HCT116 (cell line): Measurements from ENCODE around the gene TMX3. TPM values are rescaled to one million over a fixed set of nuclear protein-coding genes. Genes with fewer than 3 reads are reported as not detected.

Experiments used
- ATAC-seq: fragments of 200-7000 bp; cut with Tn5 transposase; 2 replicates; pipeline ENCODE4 v1.9.1; 2020; ENCODE audit warnings: mild to moderate bottlenecking, moderate library complexity
- BruUV-seq: library from RNA; stranded (reverse); fragments of 400-500 nt; replicated peaks from 2 replicates; lab custom pipeline; 2021; lab: Mats Ljungman, UMichigan
- CTCF ChIA-PET: fragments of 300-600 bp; sonication (Branson Sonifier 250); formaldehyde crosslinking; loops from one replicate; lab custom pipeline; 2021; ENCODE audit warnings: antibody characterized with exemption; lab: Charles Lee
- POLR2A ChIA-PET: fragments of 300-600, 350-600 bp; sonication (Branson Sonifier 250); formaldehyde crosslinking; loops from one replicate; lab custom pipeline; 2021; ENCODE audit warnings: antibody characterized with exemption; lab: Charles Lee
- RAD21 ChIA-PET, 2 experiments: fragments of 300-600 bp; sonication (Branson Sonifier 250); formaldehyde crosslinking; loops; one replicate each; lab custom pipeline; 2023; ENCODE audit warnings: low total read pairs in 2 of 2; ENCODE audit not compliant: uncharacterized antibody in 2 of 2, unreplicated experiment in 2 of 2, low non-redundant PET in 1 of 2; lab: Charles Lee
- DNase-seq: peaks from one replicate; pipeline ENCODE4 v3.0.0-alpha.2; 2010; ENCODE audit warnings: low read depth, low spot score
- H2AFZ ChIP-seq: fragments of 200-600 bp; shearing (Covaris generic), sonication (generic); 2 replicates; pipeline ENCODE4 v1.6.1; 2017; ENCODE audit warnings: low read depth, mixed run types, mixed read lengths, antibody characterized with exemption, low read length; ENCODE audit not compliant: poor library complexity, severe bottlenecking
- H3K27ac ChIP-seq: 2 replicates; pipeline ENCODE4 v1.5.1; 2012; ENCODE audit warnings: low read depth, low read length
- H3K27me3 ChIP-seq: fragments of 200-600 bp; sonication (generic); 2 replicates; pipeline ENCODE4 v1.6.1; 2016; ENCODE audit warnings: mixed run types, low read length, mixed read lengths; ENCODE audit not compliant: insufficient read depth
- H3K36me3 ChIP-seq, 2 experiments: fragments of 200-500 bp in 1 of 2; fragments of 200-600 bp in 1 of 2; sonication (Bioruptor generic) in 1 of 2; sonication (generic) in 1 of 2; 2 replicates each; pipeline versions ENCODE4 v1.5.1 to v1.6.1; 2014 to 2016; ENCODE audit warnings: low read length in 2 of 2, inconsistent platforms in 1 of 2, mixed read lengths in 1 of 2, mixed run types in 1 of 2; ENCODE audit not compliant: insufficient read depth in 2 of 2, control insufficient read depth in 1 of 2
- H3K4me1 ChIP-seq, 2 experiments: fragments of 200-600 bp in 1 of 2; sonication (generic) in 1 of 2; 2 replicates each; pipeline versions ENCODE4 v1.5.1 to v1.6.1; 2012 to 2017; ENCODE audit warnings: low read length in 2 of 2, inconsistent platforms in 1 of 2, mild to moderate bottlenecking in 1 of 2, mixed read lengths in 1 of 2, mixed run types in 1 of 2, moderate library complexity in 1 of 2; ENCODE audit not compliant: insufficient read depth in 2 of 2, control insufficient read depth in 1 of 2
- H3K4me2 ChIP-seq: fragments of 200-600 bp; sonication (generic); 2 replicates; pipeline ENCODE4 v1.6.1; 2017; ENCODE audit warnings: mixed run types, low read length, mixed read lengths
- H3K4me3 ChIP-seq, 2 experiments: fragments of 200-600 bp in 1 of 2; sonication (generic) in 1 of 2; replicated peaks in 1 of 2; 2 replicates each; pipeline ENCODE4 v1.5.1; 2011 to 2016; ENCODE audit warnings: low read length in 2 of 2, control low read depth in 1 of 2, low read depth in 1 of 2, mild to moderate bottlenecking in 1 of 2, mixed read lengths in 1 of 2, mixed run types in 1 of 2
- H3K79me2 ChIP-seq: fragments of 200-600 bp; sonication (generic); 2 replicates; pipeline ENCODE4 v1.6.1; 2017; ENCODE audit warnings: mild to moderate bottlenecking, mixed run types, low read length, moderate library complexity, mixed read lengths; ENCODE audit not compliant: insufficient read depth
- H3K9ac ChIP-seq: fragments of 200-600 bp; sonication (generic); 2 replicates; pipeline ENCODE4 v1.6.1; 2016; ENCODE audit warnings: low read length, mixed read lengths
- H3K9me2 ChIP-seq: fragments of 200-600 bp; sonication (generic), shearing (Covaris generic); 2 replicates; pipeline ENCODE4 v1.6.1; 2017; ENCODE audit warnings: mixed run types, mild to moderate bottlenecking, moderate library complexity; ENCODE audit not compliant: insufficient read depth
- H3K9me3 ChIP-seq, 2 experiments: fragments of 200-500 bp in 1 of 2; fragments of 200-600 bp in 1 of 2; sonication (Bioruptor generic) in 1 of 2; sonication (generic) in 1 of 2; 2 replicates each; pipeline ENCODE4 v1.6.1; 2014 to 2017; ENCODE audit warnings: low read length in 2 of 2, mixed read lengths in 2 of 2, inconsistent platforms in 1 of 2, low read depth in 1 of 2, mild to moderate bottlenecking in 1 of 2, mixed run types in 1 of 2, moderate library complexity in 1 of 2; ENCODE audit not compliant: control insufficient read depth in 1 of 2, insufficient read depth in 1 of 2
- H4K20me1 ChIP-seq: fragments of 200-600 bp; sonication (generic), shearing (Covaris generic); 2 replicates; pipeline ENCODE4 v1.6.1; 2017; ENCODE audit warnings: mixed run types, mild to moderate bottlenecking, moderate library complexity; ENCODE audit not compliant: insufficient read depth
- CBX3 ChIP-seq: IDR thresholded peaks from 2 replicates; pipeline ENCODE4 v1.6.1; 2012; ENCODE audit warnings: low read depth
- CEBPB ChIP-seq: IDR thresholded peaks from 2 replicates; pipeline ENCODE4 v1.6.1; 2012; ENCODE audit warnings: low read depth
- EGR1 ChIP-seq: IDR thresholded peaks from 2 replicates; pipeline ENCODE4 v1.6.1; 2012; ENCODE audit warnings: low read depth
- EZH2 ChIP-seq: fragments of 200-600 bp; sonication (generic); IDR thresholded peaks from 2 replicates; pipeline ENCODE4 v1.6.1; 2017; ENCODE audit warnings: antibody characterized with exemption, mixed run types
- EZH2phosphoT487 ChIP-seq: fragments of 200-600 bp; IDR thresholded peaks from 2 replicates; pipeline ENCODE4 v1.6.1; 2018; ENCODE audit warnings: antibody characterized with exemption, borderline replicate concordance
- FOSL1 ChIP-seq: IDR thresholded peaks from 2 replicates; pipeline ENCODE4 v1.6.1; 2012; ENCODE audit warnings: low read depth
- JUND ChIP-seq: IDR thresholded peaks from 2 replicates; pipeline ENCODE4 v1.6.1; 2012
- RAD21 ChIP-seq: IDR thresholded peaks from 2 replicates; pipeline ENCODE4 v1.6.1; 2012; ENCODE audit warnings: low read depth, mild to moderate bottlenecking
- SP1 ChIP-seq: IDR thresholded peaks from 2 replicates; pipeline ENCODE4 v1.6.1; 2012; ENCODE audit warnings: low read depth
- SRF ChIP-seq: IDR thresholded peaks from 2 replicates; pipeline ENCODE4 v1.6.1; 2012; ENCODE audit warnings: low read depth
- intact Hi-C: fragments of 100-400 bp; cut with micrococcal nuclease; formaldehyde crosslinking; loops from 2 replicates; pipeline ENCODE4 v1.10.0; 2022
- total RNA-seq: library from RNA; stranded (reverse); gene quantifications from one replicate; pipeline ENCODE4 v1.2.1, GENCODE V29; 2021; ENCODE audit not compliant: unreplicated experiment
- TF ChIP-seq, protein P1 (sequence below): IDR thresholded peaks from 2 replicates; pipeline ENCODE4 v1.6.1; 2012
- TF ChIP-seq, protein P2 (sequence below): IDR thresholded peaks from 2 replicates; pipeline ENCODE4 v1.6.1; 2011; ENCODE audit warnings: mild to moderate bottlenecking, low read length, moderate library complexity; ENCODE audit not compliant: insufficient replicate concordance; ENCODE audit errors: extremely low read depth
- TF ChIP-seq, protein P3 (sequence below): IDR thresholded peaks from 2 replicates; pipeline ENCODE4 v1.6.1; 2012
- TF ChIP-seq, protein P4 (sequence below), 3 experiments: fragments of 200-600 bp in 1 of 3; sonication (generic) in 1 of 3; IDR thresholded peaks in 2 of 3; conservative IDR thresholded peaks in 1 of 3; 2 replicates each; pipeline ENCODE4 v1.5.1; 2012 to 2017; ENCODE audit warnings: low read depth in 2 of 3, low read length in 2 of 3, antibody characterized with exemption in 1 of 3, borderline replicate concordance in 1 of 3, control low read depth in 1 of 3, mild to moderate bottlenecking in 1 of 3, mixed read lengths in 1 of 3, mixed run types in 1 of 3, moderate library complexity in 1 of 3; ENCODE audit not compliant: insufficient read depth in 1 of 3

Gene TMX3
- total RNA-seq, 1 experiment from 2014 or later, result 39.6 TPM

DNA sequence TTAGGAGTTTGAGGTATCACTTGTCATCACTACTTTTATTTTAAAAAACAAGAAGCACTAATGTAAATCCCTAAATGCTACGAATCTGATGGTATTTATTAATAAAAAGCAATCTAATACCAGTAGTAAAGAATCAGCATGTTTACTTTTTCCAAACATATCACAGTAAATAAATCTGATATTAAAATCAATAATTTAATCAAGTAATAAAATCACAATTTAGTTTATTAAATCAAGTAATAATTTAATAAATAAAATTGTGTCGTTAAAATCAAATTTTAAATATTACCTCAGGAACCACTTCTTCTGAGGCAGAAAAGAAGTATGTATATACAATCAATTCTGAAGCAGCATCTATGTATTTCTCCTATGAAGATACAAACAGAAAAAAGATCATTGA is 18.0 kb downstream of the TMX3 start:
- CTCF ChIA-PET, result no interaction called here
- Histone ChIP-seq H3K4me1 (no peaks in the 10 kb centered on the region), H3K27ac (no peak overlapping the region), H3K9me2 (no peaks in the 10 kb centered on the region), H3K9me3 (no peaks in the 10 kb centered on the region), H3K79me2 (peaks cover 42% of the 10 kb centered on the region), H2AFZ (no peak overlapping the region), H3K9ac (no peak overlapping the region), H4K20me1 (no peaks in the 10 kb centered on the region), H3K36me3 (peaks cover 16 to 26% of the 10 kb centered on the region in 2 experiments), H3K4me2 (no peak overlapping the region), H3K27me3 (no peaks in the 10 kb centered on the region), H3K4me3 (no peak overlapping the region)
- POLR2A ChIA-PET, result no interaction called here
- TF ChIP-seq CEBPB, result no peak
- no peak for TF ChIP-seq EZH2
- TF ChIP-seq, protein P1, sequence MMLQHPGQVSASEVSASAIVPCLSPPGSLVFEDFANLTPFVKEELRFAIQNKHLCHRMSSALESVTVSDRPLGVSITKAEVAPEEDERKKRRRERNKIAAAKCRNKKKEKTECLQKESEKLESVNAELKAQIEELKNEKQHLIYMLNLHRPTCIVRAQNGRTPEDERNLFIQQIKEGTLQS, result no peak
- TF ChIP-seq EGR1, result no peak
- TF ChIP-seq FOSL1, result no peak
- TF ChIP-seq, protein P2, sequence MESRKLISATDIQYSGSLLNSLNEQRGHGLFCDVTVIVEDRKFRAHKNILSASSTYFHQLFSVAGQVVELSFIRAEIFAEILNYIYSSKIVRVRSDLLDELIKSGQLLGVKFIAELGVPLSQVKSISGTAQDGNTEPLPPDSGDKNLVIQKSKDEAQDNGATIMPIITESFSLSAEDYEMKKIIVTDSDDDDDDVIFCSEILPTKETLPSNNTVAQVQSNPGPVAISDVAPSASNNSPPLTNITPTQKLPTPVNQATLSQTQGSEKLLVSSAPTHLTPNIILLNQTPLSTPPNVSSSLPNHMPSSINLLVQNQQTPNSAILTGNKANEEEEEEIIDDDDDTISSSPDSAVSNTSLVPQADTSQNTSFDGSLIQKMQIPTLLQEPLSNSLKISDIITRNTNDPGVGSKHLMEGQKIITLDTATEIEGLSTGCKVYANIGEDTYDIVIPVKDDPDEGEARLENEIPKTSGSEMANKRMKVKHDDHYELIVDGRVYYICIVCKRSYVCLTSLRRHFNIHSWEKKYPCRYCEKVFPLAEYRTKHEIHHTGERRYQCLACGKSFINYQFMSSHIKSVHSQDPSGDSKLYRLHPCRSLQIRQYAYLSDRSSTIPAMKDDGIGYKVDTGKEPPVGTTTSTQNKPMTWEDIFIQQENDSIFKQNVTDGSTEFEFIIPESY, result no peak
- no peak for TF ChIP-seq JUND
- TF ChIP-seq, protein P3, sequence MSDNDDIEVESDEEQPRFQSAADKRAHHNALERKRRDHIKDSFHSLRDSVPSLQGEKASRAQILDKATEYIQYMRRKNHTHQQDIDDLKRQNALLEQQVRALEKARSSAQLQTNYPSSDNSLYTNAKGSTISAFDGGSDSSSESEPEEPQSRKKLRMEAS, result no peak
- no peak for TF ChIP-seq EZH2phosphoT487
- RAD21 ChIA-PET, result no interaction called here
- DNase-seq (no peak), ATAC-seq (no peak)
- intact Hi-C loops, result no loop called here
- no TSS peak for BruUV-seq

DNA sequence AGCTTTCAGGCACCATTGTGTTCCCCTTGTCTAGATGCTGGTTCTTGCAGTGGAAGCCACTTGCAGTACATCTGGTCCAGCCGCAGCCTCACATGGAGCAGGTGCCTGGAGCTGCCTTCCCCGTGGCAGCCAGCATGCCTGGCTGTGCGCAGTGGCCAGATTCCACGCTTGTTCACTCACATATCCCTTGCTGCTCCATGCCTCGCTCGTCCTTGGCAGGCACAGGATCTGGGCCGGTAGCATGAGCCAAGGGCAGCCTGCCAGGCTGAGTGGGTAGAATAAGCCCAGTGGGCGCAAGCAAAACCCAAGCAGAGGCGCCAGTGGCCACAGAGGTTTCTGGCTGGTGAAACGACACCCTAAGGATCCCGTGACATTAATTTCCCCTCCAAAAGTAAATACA is 20.6 kb downstream of the TMX3 start:
- no peak for DNase-seq
- no peaks in the 10 kb centered on the region for H3K4me1 ChIP-seq
- H2AFZ ChIP-seq, result no peak overlapping the region
- H3K4me2 ChIP-seq, result no peak overlapping the region
- H4K20me1 ChIP-seq, result no peaks in the 10 kb centered on the region
- H3K27me3 ChIP-seq, result no peaks in the 10 kb centered on the region
- ATAC-seq, result no peak
- H3K27ac ChIP-seq, result no peak overlapping the region
- ChIA-PET RAD21 (no interaction called here), CTCF (no interaction called here), POLR2A (no interaction called here)
- H3K4me3 ChIP-seq, result no peak overlapping the region
- no peaks in the 10 kb centered on the region for H3K9me3 ChIP-seq
- peaks cover 16 to 27% of the 10 kb centered on the region in 2 experiments for H3K36me3 ChIP-seq
- intact Hi-C loops, result no loop called here
- H3K9me2 ChIP-seq, result no peaks in the 10 kb centered on the region
- no peak overlapping the region for H3K9ac ChIP-seq
- BruUV-seq, result no TSS peak
- H3K79me2 ChIP-seq, result peaks cover 19% of the 10 kb centered on the region
- TF ChIP-seq RAD21 (no peak), EZH2 (no peak), SP1 (no peak), SRF (no peak), CBX3 (no peak), CEBPB (no peak), JUND (no peak)
- TF ChIP-seq, protein P4, sequence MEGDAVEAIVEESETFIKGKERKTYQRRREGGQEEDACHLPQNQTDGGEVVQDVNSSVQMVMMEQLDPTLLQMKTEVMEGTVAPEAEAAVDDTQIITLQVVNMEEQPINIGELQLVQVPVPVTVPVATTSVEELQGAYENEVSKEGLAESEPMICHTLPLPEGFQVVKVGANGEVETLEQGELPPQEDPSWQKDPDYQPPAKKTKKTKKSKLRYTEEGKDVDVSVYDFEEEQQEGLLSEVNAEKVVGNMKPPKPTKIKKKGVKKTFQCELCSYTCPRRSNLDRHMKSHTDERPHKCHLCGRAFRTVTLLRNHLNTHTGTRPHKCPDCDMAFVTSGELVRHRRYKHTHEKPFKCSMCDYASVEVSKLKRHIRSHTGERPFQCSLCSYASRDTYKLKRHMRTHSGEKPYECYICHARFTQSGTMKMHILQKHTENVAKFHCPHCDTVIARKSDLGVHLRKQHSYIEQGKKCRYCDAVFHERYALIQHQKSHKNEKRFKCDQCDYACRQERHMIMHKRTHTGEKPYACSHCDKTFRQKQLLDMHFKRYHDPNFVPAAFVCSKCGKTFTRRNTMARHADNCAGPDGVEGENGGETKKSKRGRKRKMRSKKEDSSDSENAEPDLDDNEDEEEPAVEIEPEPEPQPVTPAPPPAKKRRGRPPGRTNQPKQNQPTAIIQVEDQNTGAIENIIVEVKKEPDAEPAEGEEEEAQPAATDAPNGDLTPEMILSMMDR (IDR thresholded peaks at IDR 0.05 in 2 of 3, conservative IDR thresholded peaks at IDR 0.05 in 1 of 3; ENCODE audit: borderline replicate concordance in 1 of 3, insufficient read depth in 1 of 3, low read depth in 2 of 3, low read length in 2 of 3), result no peak
